GM19452 (cell line): ENCODE results near the gene KCNQ1OT1.
A peak's percentile ranks its signal among the peaks of the same experiment; 100 is the strongest.

Source experiments
- ATAC-seq: cut with Tn5 transposase; IDR thresholded peaks from one replicate; pipeline ENCODE4 v1.9.1; 2021; ENCODE audit not compliant: unreplicated experiment

KCNQ1OT1 gene

GRCh38 chr11:2699531-2700414 is at the start of gene KCNQ1OT1:
Gene KCNQ1OT1, minus strand, starts transcription at chr11:2699994.
- peak; percentile 85 for ATAC-seq

GRCh38 chr11:2748814-2749554 is 49.2 kb upstream of the KCNQ1OT1 start:
- ATAC-seq, result no peak

GRCh38 chr11:2748061-2748813 is 48.4 kb upstream of the KCNQ1OT1 start:
- no peak for ATAC-seq

GRCh38 chr11:2747248-2748027 is 47.6 kb upstream of the KCNQ1OT1 start:
- no peak for ATAC-seq

- no peak for ATAC-seq
Measured at GRCh38 chr11:2746401-2747247, 46.8 kb upstream of the KCNQ1OT1 start.

- no peak for ATAC-seq
Measured at GRCh38 chr11:2745511-2745910, 45.7 kb upstream of the KCNQ1OT1 start.

- ATAC-seq, result no peak
Measured at GRCh38 chr11:2744166-2744565, 44.4 kb upstream of the KCNQ1OT1 start.

GRCh38 chr11:2743427-2744110 is 43.8 kb upstream of the KCNQ1OT1 start:
- no peak for ATAC-seq

GRCh38 chr11:2742611-2743426 is 43.0 kb upstream of the KCNQ1OT1 start:
- no peak for ATAC-seq

GRCh38 chr11:2742201-2742600 is 42.4 kb upstream of the KCNQ1OT1 start:
- no peak for ATAC-seq

GRCh38 chr11:2741377-2742131 is 41.8 kb upstream of the KCNQ1OT1 start:
- ATAC-seq, result no peak

- no peak for ATAC-seq
Measured at GRCh38 chr11:2741006-2741376, 41.2 kb upstream of the KCNQ1OT1 start.

GRCh38 chr11:2740275-2740940 is 40.6 kb upstream of the KCNQ1OT1 start:
- ATAC-seq, result no peak

GRCh38 chr11:2739531-2740274 is 39.9 kb upstream of the KCNQ1OT1 start:
- ATAC-seq, result no peak

- no peak for ATAC-seq
Measured at GRCh38 chr11:2738551-2739431, 39.0 kb upstream of the KCNQ1OT1 start.
